CD14-positive monocyte (primary cell): ENCODE data around the gene CDH16. TPM values are rescaled to one million over a fixed set of nuclear protein-coding genes. Genes with fewer than 3 reads are reported as not detected.
"Not testable (repeated sequence)": the region's sequence is repeated elsewhere in the genome, so short reads cannot be mapped to it uniquely, and the experiment has no call there.

Experiments used
- DNase-seq, 3 donors: peaks; one replicate each; pipeline ENCODE4 v3.0.0-alpha.2; 2011 to 2022
- H2AFZ ChIP-seq: 2 replicates; pipeline ENCODE4 v1.6.0; 2012; ENCODE audit warnings: mild to moderate bottlenecking, low read depth, low read length, inconsistent platforms; ENCODE audit not compliant: insufficient read depth, poor library complexity, severe bottlenecking
- H3K27ac ChIP-seq, 2 donors: 1 replicate in 1 of 2; 2 replicates in 1 of 2; pipeline ENCODE4 v1.5.1; 2012 to 2013; ENCODE audit warnings: low read length in 2 of 2, control low read depth in 1 of 2, inconsistent platforms in 1 of 2, low read depth in 1 of 2, mild to moderate bottlenecking in 1 of 2
- H3K27me3 ChIP-seq, 2 donors: one replicate each; pipeline versions ENCODE4 v1.6.0 to v1.6.1; 2011 to 2013; ENCODE audit warnings: low read length in 2 of 2; ENCODE audit not compliant: control insufficient read depth in 2 of 2, insufficient read depth in 2 of 2
- H3K36me3 ChIP-seq, 2 donors: replicated peaks in 1 of 2; 1 replicate in 1 of 2; 2 replicates in 1 of 2; pipeline versions ENCODE4 v1.5.1 to v1.6.1; 2012 to 2013; ENCODE audit warnings: low read length in 2 of 2, control low read depth in 1 of 2, inconsistent platforms in 1 of 2, mild to moderate bottlenecking in 1 of 2; ENCODE audit not compliant: insufficient read depth in 2 of 2, control insufficient read depth in 1 of 2
- H3K4me1 ChIP-seq, 2 donors: 1 replicate in 1 of 2; 2 replicates in 1 of 2; pipeline versions ENCODE4 v1.5.1 to v1.6.1; 2012 to 2013; ENCODE audit warnings: low read length in 2 of 2, control low read depth in 1 of 2, inconsistent platforms in 1 of 2, mild to moderate bottlenecking in 1 of 2, moderate library complexity in 1 of 2; ENCODE audit not compliant: insufficient read depth in 2 of 2, control insufficient read depth in 1 of 2
- H3K4me2 ChIP-seq: replicated peaks from 2 replicates; pipeline ENCODE3; 2012; ENCODE audit warnings: low read length, moderate library complexity, mild to moderate bottlenecking; ENCODE audit not compliant: poor library complexity, severe bottlenecking; ENCODE audit errors: extremely low read depth
- H3K4me3 ChIP-seq, 3 experiments: fragments of 200-600 bp in 1 of 3; sonication (generic) in 1 of 3; replicated peaks in 1 of 3; 1 replicate in 2 of 3; 2 replicates in 1 of 3; pipeline ENCODE4 v1.5.1; 2011 to 2013; ENCODE audit warnings: low read length in 3 of 3, mild to moderate bottlenecking in 3 of 3, control low read depth in 2 of 3, low read depth in 2 of 3, inconsistent platforms in 1 of 3, moderate library complexity in 1 of 3
- H3K79me2 ChIP-seq: 2 replicates; pipeline ENCODE4 v1.6.0; 2012; ENCODE audit warnings: mild to moderate bottlenecking, control low read depth, inconsistent platforms, low read length, moderate library complexity; ENCODE audit not compliant: insufficient read depth
- H3K9ac ChIP-seq: 2 replicates; pipeline ENCODE4 v1.6.0; 2017; ENCODE audit warnings: low read length, mild to moderate bottlenecking; ENCODE audit not compliant: insufficient read depth, poor library complexity, severe bottlenecking
- H3K9me3 ChIP-seq, 2 donors: replicated peaks in 1 of 2; 1 replicate in 1 of 2; 2 replicates in 1 of 2; pipeline versions ENCODE4 v1.5.1 to v1.6.1; 2012 to 2013; ENCODE audit warnings: low read length in 2 of 2, control low read depth in 1 of 2; ENCODE audit not compliant: control insufficient read depth in 1 of 2, insufficient read depth in 1 of 2
- H4K20me1 ChIP-seq: 2 replicates; pipeline ENCODE4 v1.6.0; 2012; ENCODE audit warnings: mild to moderate bottlenecking, low read length, control low read depth, moderate library complexity; ENCODE audit not compliant: insufficient read depth
- H3K27ac Mint-ChIP-seq, 7 donors: one replicate each; pipeline ENCODE4 v1.8.0; 2020; ENCODE audit warnings: mild to moderate bottlenecking in 7 of 7, mixed read lengths in 7 of 7, moderate library complexity in 6 of 7, inconsistent platforms in 2 of 7
- H3K27me3 Mint-ChIP-seq, 3 donors: one replicate each; pipeline ENCODE4 v1.8.0; 2021 to 2022; ENCODE audit warnings: low read depth in 3 of 3, mild to moderate bottlenecking in 3 of 3, mixed read lengths in 3 of 3, moderate library complexity in 3 of 3, inconsistent platforms in 1 of 3
- H3K36me3 Mint-ChIP-seq, 2 donors: one replicate each; pipeline ENCODE4 v1.8.0; 2020; ENCODE audit warnings: mixed read lengths in 2 of 2, inconsistent platforms in 1 of 2, mild to moderate bottlenecking in 1 of 2
- H3K4me1 Mint-ChIP-seq: one replicate; pipeline ENCODE4 v1.8.0; 2020; ENCODE audit warnings: mild to moderate bottlenecking, mixed read lengths
- H3K4me3 Mint-ChIP-seq, 2 donors: one replicate each; pipeline ENCODE4 v1.8.0; 2020; ENCODE audit warnings: mild to moderate bottlenecking in 2 of 2, mixed read lengths in 2 of 2, moderate library complexity in 1 of 2
- H3K9me3 Mint-ChIP-seq, 7 donors: one replicate each; pipeline ENCODE4 v1.8.0; 2020 to 2022; ENCODE audit warnings: mixed read lengths in 7 of 7, mild to moderate bottlenecking in 6 of 7, moderate library complexity in 6 of 7, inconsistent platforms in 2 of 7
- CTCF ChIP-seq: fragments of 200-600 bp; IDR thresholded peaks from one replicate; pipeline ENCODE4 v1.8.0; 2022; ENCODE audit warnings: antibody characterized with exemption, mild to moderate bottlenecking
- WGBS: methylation state at CpG from one replicate; pipeline ENCODE4 v1.1.5; 2013; ENCODE audit warnings: missing lambda C conversion rate; ENCODE audit not compliant: insufficient coverage; 5-methylcytosine and 5-hydroxymethylcytosine counted together
- intact Hi-C, 2 donors: fragments of 100-400 bp; cut with micrococcal nuclease; formaldehyde crosslinking; loops; one replicate each; pipeline versions ENCODE4 v1.15.0 to v1.15.1; 2023
- polyA plus RNA-seq, 3 donors: library from polyadenylated mRNA; depleted of rRNA in 1 of 3; unstranded in 2 of 3; stranded (reverse) in 1 of 3; fragments of 300-500 nt in 2 of 3; fragments of >200 nt in 1 of 3; fragmentation: Illumina TruSeq in 2 of 3; gene quantifications; 1 replicate in 2 of 3; 2 replicates in 1 of 3; pipeline ENCODE4 v1.2.3, GENCODE V29; 2012 to 2021

The CDH16 gene
- polyA plus RNA-seq, 3 donors: not detected

- no peak overlapping the region for H3K4me3 ChIP-seq
- H3K27me3 Mint-ChIP-seq: peaks cover 4 to 9% (median 8%) of the 10 kb centered on the region in 3 donors
- H2AFZ ChIP-seq: no peak overlapping the region
- WGBS: no CpG with 5 or more reads among the region's 3 CpGs
- no peaks in the 10 kb centered on the region for H3K36me3 ChIP-seq
- no peak overlapping the region for H3K4me3 Mint-ChIP-seq
- no peaks in the 10 kb centered on the region for H3K27me3 ChIP-seq
- H3K9me3 Mint-ChIP-seq: no peaks in the 10 kb centered on the region
- no peaks in the 10 kb centered on the region for H3K36me3 Mint-ChIP-seq
- no peak overlapping the region for H3K27ac ChIP-seq
- intact Hi-C loops: loop anchor here in 1 of 2 donors (5.0 kb wide), 1 partner anchor 34 kb away; the partner anchor contains the start of gene CIAO2B
- H3K27ac Mint-ChIP-seq: no peak overlapping the region
- H3K9ac ChIP-seq: no peak overlapping the region
- H3K4me1 ChIP-seq: no peaks in the 10 kb centered on the region
- H3K9me3 ChIP-seq: no peaks in the 10 kb centered on the region
- H3K79me2 ChIP-seq: no peaks in the 10 kb centered on the region
- no peak for TF ChIP-seq CTCF
- no peak overlapping the region for H3K4me2 ChIP-seq
- H3K4me1 Mint-ChIP-seq: peaks cover 4% of the 10 kb centered on the region
- no peak for DNase-seq
- no peaks in the 10 kb centered on the region for H4K20me1 ChIP-seq
Observed at GRCh38 chr16:66898207-66898606, 20.5 kb downstream of the CDH16 start.

GRCh38 chr16:66896682-66897081 lies 22.0 kb downstream of the CDH16 start:
- not testable (repeated sequence) for H3K9me3 Mint-ChIP-seq, H3K4me3 Mint-ChIP-seq, H2AFZ ChIP-seq, H3K4me1 ChIP-seq, H3K4me3 ChIP-seq, DNase-seq, H3K27me3 Mint-ChIP-seq, H4K20me1 ChIP-seq, H3K27me3 ChIP-seq, H3K36me3 ChIP-seq, H3K27ac ChIP-seq, H3K9me3 ChIP-seq, H3K36me3 Mint-ChIP-seq, H3K27ac Mint-ChIP-seq, H3K4me2 ChIP-seq, H3K79me2 ChIP-seq, H3K4me1 Mint-ChIP-seq, H3K9ac ChIP-seq
- intact Hi-C loops: loop anchor here in 1 of 2 donors (5.0 kb wide), 1 partner anchor 36 kb away; the partner anchor contains the start of gene CIAO2B
- WGBS: 90% methylated on average over 2 of the region's 5 CpGs
